GM19351 (cell line): ENCODE results near the gene UBAC2.

Source experiments
- ATAC-seq: cut with Tn5 transposase; IDR thresholded peaks from one replicate; pipeline ENCODE4 v1.9.1; 2021; ENCODE audit warnings: mild to moderate bottlenecking, moderate library complexity; ENCODE audit not compliant: unreplicated experiment

UBAC2 gene

DNA sequence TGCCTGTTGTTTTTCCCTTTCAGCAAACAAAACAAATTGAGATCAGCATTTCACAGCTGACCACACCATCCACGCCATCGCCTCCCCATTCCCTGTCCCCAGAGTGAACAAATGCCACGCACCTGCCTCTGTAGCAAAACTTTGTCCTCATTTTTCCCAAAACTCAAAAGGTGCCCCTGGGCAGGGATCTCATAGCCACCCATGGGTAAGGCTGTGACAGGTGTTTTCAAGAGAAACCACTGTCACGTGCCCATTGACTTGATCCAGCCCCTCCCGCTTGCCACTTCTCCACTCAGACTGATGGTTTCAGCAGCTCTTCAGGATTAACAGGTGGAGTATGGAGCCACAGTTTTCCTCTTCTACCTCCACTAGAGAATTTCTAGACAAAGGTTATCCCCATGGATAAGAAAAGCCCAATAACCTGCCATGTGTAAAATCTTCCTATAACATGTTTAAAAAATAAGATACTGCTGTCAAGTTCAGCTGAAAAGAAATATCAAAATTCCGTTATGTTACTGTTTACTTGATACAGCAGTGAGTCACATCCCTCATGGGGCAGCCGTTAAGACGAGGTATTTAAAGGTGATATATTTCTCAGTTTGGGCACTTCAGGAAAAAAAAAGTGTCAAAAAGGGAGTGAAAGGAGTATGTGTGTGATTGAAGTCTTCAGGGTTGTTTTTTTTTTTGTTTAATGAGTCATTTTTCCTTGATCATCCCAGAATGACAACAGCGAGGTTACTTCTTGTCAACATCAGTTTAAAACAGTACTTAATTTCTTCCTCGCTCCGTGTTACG is 170.0 kb downstream of the UBAC2 start:
- no peak for ATAC-seq

DNA sequence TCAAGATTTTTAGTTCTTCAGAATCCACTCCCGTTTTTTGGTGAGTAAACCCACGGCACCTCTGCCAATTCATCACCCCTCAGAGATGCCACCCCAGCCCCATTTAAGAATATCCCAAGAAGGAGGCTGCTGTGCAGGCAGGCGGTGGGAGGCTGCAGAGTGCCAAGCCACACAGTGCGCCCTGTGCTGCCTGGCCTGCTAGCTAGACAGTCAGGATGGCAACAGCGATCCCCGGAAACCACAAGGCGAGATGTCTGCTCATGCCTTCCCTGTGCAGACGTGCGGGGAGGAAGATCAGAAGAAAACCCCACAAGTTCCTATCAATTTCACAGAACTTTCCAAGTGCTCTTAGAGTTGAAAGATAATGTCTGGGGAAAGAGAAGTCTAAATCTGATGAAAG is 171.3 kb downstream of the UBAC2 start:
- ATAC-seq = no peak

DNA sequence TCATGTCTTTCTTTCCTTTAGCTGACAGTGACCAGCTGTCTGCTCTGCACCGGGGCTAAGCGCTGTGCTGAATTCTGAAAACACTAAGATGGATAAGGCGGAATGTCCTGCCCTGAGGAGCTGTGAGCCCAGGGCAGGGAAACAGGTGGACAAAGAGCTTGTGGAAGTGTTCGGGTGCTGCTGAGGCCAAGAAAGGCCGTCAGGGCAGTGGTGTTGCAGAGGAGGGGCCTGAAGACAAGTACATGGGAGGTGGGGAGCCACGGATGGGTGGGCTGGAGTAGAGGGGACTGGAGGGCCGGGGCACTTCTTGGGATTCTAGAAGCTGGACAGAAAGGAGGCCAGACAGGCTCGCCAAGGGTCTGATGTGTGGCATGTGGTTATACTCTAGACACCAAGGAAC is 172.8 kb downstream of the UBAC2 start:
- no peak for ATAC-seq

GRCh38 chr13:99374169-99374991 is 173.7 kb downstream of the UBAC2 start:
- peak; percentile 30 for ATAC-seq

- peak; percentile 42 for ATAC-seq
These were observed 174.5 kb downstream of the UBAC2 start for GRCh38 chr13:99374994-99375737.

GRCh38 chr13:99375738-99376080 is 175.1 kb downstream of the UBAC2 start:
- ATAC-seq = no peak

- ATAC-seq = peak; percentile 64
These were observed 175.5 kb downstream of the UBAC2 start for GRCh38 chr13:99376132-99376531.

GRCh38 chr13:99376924-99377323 is 176.3 kb downstream of the UBAC2 start:
- no peak for ATAC-seq

DNA sequence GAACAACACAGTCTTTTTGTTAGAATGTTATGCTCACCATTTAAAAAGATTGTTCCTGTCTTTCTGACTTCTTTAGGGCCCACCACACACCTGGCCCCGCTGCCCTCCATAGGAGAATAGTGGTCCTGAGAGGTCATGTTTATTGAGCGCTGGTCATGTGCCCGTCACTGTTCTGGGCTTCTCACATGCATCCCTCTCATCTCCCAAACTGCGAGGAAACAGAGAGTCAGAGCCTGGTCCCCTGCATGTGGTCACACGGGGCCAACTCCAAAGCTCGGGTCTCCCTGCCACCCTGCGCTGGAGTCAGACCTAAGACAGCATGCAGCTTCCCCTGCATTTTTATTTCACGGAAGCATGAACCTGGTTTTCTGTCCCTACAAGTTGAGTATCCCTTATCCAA is 177.0 kb downstream of the UBAC2 start:
- no peak for ATAC-seq

DNA sequence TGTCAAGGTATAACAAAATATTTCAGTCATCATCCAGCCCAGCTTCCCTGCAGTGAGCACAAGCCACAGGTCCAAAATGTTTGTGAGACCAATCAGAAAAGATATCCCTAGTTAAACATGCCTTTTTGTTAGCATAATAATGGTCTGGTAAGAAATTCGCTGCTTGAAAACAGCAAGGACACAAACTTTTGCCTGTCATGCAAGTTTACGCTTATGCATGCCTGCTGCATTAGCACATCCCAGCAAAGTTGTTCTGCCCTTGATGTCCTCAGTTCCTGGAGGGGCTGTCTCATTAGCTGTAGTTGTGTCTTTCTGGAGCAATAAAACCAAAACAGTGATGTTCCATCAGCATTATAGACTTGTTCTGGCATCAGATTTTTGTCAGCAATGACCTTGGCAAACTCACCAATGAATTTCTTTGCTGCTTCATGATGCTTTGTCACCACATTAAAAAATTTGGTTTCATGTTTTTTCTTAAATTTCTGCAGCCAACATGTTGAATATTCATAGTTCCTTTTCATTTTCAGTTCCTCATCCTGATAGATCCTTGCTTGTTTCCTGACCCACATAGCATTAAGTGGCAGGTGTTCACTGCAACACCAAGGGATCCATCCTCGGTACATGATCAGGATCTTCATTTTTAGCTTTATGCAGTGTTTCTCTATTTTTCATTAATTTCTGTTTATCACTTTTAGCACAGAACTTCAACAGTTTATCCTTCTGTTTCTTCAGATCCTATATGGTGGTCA is 178.5 kb downstream of the UBAC2 start:
- no peak for ATAC-seq

GRCh38 chr13:99379856-99380801 is 179.5 kb downstream of the UBAC2 start:
- no peak for ATAC-seq

DNA sequence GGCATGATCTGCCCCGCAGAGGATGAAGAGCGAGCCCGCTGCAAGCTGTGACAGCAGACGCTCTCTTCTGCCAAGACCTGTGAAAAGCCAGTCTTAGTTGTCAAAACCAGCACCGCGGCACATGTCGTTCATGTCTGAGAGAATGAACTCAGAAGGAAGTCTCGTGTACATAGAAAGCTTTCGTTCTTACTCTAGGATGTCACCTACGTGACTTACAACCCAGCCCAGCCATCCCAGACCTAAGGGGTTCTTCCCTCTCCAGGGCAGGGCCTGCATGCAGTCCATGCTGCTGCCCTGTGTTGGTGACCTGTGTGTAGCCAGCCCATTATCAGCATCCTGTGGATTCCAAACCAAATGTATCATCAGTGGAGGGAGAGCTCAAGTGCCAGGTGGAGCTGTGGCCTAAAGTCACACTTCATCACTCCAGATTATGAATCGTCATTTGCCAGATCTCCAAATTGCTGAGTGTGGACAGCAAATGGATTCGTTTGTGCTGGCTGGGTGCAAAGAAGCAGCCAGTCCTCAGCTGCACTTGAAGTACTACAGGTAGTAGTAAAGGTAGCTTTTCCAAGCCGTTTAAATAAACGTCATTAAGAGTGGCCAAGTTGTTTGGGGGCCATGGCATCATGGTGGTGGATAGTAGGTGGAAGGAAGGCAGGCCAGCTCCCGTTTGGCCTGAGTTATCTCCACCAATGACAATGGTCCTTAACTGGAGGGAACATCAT is 180.4 kb downstream of the UBAC2 start:
- ATAC-seq = peak; percentile 82

DNA sequence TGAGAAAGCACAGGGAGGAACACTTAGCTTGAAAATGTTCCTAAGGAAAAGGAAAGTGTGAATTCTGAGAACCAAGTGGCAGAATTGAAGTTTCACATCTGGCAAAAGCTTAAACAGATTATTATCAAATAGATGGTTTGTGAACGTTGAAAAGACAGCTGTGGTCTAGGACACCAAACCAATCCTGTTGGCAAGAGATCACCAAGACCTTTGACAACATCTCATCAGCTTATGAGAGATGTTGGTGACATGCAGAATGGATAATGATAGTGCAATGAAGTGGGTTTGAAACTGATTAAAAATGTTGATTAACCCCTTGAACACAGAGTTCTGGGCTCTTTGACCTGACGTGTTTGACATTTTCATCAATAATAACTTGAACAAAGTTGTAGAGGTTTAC is 181.1 kb downstream of the UBAC2 start:
- no peak for ATAC-seq

DNA sequence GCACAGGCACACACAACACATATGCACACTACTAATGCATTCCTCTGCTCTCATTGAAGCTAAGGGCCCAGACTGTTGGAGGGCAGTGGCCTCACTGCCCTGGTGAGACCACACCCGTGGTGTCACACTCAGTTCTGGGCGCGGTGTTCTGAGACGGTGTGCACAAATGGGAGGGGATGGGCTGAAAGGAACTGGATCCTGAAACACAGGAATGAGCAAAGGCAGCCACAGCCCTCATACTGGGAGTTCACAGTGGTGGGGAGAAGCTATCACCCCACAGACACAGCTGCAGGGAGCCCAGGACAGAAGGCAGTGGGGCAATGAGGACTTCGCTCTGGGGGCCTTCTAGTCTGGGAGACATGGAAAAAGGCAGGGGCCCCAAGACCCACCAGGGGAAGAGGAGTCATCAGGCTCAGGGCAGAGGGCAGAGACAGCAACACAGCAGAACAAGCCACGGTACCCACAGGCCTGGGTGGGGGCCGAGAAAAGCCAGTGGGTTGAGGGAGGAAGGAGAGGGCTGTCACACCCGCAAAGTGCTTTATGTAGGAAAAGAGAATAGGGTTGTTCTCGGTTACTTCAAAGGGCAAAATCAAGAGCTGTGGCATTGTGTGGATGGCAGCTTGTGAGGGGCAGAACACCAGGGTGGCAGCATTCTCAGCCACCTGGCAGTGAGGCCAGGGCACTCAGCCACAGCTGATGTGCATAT is 181.9 kb downstream of the UBAC2 start:
- ATAC-seq = no peak

DNA sequence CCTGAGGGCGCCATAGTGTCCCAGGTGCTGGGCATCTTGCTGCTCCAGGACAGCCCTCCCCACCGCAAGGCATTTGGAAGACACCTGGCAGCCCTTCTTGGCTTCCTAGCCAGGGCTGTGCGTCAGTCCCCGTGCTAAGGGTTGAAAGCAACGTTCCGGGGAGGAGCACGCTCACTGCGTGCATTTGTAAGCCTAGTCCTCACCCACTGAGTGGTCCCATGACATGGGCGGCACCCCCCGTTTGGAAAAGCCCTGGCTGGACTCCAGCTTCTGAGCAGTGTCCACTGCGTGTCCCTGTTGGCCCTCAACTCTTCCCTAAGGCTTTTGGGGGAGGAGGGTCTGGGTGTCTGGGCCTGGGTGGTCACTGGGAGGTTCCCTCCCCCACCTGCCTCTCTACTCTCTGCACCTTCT is 182.9 kb downstream of the UBAC2 start:
- ATAC-seq = no peak

DNA sequence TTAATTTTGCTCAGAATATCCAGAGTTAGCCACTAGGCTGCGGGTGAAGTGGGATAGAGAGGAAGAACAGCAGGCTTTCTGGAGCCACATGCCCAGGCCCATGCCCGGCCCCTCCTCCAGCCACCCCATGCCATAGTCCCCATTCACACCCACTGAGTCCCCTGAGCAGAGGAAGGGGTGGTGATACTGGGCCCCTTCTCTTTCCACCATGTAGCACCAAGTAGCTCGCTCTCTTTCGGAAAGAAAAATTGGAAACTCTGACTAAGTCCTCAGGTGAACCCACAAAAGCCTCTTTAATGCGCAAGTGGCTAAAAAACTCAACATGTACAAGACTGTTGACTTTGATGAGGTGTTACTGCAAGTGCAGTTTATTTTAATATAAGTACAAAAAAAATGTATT is 183.3 kb downstream of the UBAC2 start:
- ATAC-seq = no peak

- ATAC-seq = no peak
These were observed 183.8 kb downstream of the UBAC2 start for GRCh38 chr13:99384468-99384867.

GRCh38 chr13:99385161-99385560 is 184.5 kb downstream of the UBAC2 start:
- no peak for ATAC-seq

- no peak for ATAC-seq
These were observed 185.3 kb downstream of the UBAC2 start for GRCh38 chr13:99385940-99386339.
